ENCODE data around the gene COIL.

DNA sequence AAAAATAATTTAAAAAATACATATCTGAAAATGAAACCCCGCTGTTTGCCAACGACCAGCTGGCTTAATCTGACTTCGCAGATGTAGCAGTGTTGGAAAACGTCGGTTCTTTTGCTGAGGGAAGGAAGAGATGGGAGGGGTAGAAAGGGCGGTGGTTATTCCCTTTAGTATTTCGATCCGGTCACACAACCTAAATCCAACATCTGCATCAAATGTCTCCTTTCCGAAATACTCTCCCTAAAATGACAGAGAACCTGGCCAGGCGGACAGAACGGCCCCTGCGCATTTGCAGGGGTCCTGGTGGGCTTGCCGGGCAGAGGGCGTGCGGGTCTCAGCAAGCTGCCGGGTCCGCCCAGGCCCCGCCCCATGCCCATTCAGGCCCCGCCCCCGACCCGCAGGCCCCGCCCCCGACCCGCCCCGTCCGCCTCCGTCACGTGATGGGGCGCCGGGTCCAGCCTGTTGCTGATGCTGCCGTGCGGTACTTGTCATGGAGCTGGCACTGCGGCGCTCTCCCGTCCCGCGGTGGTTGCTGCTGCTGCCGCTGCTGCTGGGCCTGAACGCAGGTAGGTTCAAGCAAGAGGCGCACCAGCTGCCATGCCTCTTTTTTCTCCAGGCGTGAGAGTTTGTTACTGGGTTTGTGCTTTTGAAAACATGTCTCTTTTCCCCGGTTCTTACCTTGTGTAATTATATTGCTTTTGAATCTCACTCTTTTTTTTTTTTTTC lies 17.0 kb upstream of the COIL start, which contains the start of gene SCPEP1:
- TF ChIP-seq, protein P1, sequence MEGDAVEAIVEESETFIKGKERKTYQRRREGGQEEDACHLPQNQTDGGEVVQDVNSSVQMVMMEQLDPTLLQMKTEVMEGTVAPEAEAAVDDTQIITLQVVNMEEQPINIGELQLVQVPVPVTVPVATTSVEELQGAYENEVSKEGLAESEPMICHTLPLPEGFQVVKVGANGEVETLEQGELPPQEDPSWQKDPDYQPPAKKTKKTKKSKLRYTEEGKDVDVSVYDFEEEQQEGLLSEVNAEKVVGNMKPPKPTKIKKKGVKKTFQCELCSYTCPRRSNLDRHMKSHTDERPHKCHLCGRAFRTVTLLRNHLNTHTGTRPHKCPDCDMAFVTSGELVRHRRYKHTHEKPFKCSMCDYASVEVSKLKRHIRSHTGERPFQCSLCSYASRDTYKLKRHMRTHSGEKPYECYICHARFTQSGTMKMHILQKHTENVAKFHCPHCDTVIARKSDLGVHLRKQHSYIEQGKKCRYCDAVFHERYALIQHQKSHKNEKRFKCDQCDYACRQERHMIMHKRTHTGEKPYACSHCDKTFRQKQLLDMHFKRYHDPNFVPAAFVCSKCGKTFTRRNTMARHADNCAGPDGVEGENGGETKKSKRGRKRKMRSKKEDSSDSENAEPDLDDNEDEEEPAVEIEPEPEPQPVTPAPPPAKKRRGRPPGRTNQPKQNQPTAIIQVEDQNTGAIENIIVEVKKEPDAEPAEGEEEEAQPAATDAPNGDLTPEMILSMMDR (IDR thresholded peaks at IDR 0.05): peak in 1 of 12 donors; percentile 8
- TF ChIP-seq POLR2A (IDR thresholded peaks at IDR 0.05): peak in 1 of 2 donors; percentile 66

All from heart left ventricle (tissue), 13 donors.